Keratinocyte (primary cell): ENCODE results near the gene SEC11A.

Source experiments
- EZH2 ChIP-seq: IDR thresholded peaks from one replicate; pipeline ENCODE4 v1.6.1; 2012; ENCODE audit warnings: inconsistent platforms, mild to moderate bottlenecking, low read length, moderate library complexity
- TF ChIP-seq, protein P1 (sequence below), 3 experiments: IDR thresholded peaks in 1 of 3; conservative IDR thresholded peaks in 1 of 3; optimal IDR thresholded peaks in 1 of 3; 2 replicates in 2 of 3; 3 replicates in 1 of 3; pipeline versions ENCODE3 to v1.5.1; 2011; ENCODE audit warnings: low read length in 3 of 3, mild to moderate bottlenecking in 3 of 3, moderate library complexity in 2 of 3, control low read depth in 1 of 3, inconsistent platforms in 1 of 3; ENCODE audit not compliant: insufficient read depth in 2 of 3; ENCODE audit errors: extremely low read depth in 1 of 3

GRCh38 chr15:84722628-84723027 lies 6.7 kb upstream of the SEC11A start:
- TF ChIP-seq, protein P1, sequence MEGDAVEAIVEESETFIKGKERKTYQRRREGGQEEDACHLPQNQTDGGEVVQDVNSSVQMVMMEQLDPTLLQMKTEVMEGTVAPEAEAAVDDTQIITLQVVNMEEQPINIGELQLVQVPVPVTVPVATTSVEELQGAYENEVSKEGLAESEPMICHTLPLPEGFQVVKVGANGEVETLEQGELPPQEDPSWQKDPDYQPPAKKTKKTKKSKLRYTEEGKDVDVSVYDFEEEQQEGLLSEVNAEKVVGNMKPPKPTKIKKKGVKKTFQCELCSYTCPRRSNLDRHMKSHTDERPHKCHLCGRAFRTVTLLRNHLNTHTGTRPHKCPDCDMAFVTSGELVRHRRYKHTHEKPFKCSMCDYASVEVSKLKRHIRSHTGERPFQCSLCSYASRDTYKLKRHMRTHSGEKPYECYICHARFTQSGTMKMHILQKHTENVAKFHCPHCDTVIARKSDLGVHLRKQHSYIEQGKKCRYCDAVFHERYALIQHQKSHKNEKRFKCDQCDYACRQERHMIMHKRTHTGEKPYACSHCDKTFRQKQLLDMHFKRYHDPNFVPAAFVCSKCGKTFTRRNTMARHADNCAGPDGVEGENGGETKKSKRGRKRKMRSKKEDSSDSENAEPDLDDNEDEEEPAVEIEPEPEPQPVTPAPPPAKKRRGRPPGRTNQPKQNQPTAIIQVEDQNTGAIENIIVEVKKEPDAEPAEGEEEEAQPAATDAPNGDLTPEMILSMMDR (optimal IDR thresholded peaks at IDR 0.05 in 1 of 3, IDR thresholded peaks at IDR 0.05 in 1 of 3, conservative IDR thresholded peaks at IDR 0.05 in 1 of 3; ENCODE audit: extremely low read depth in 1 of 3, insufficient read depth in 2 of 3, low read length in 3 of 3), result no peak
- TF ChIP-seq EZH2, result no peak
